Fibroblast of skin of scalp (primary cell): ENCODE measurements around the gene CAPN14.
"Not testable (repeated sequence)": the region's sequence is repeated elsewhere in the genome, so short reads cannot be mapped to it uniquely, and the experiment has no call there.

Experiments
- DNase-seq: peaks from one replicate; pipeline ENCODE4 v3.0.0-alpha.2; 2013

Gene CAPN14

GRCh38 chr2:31196622-31197021 is 20.7 kb downstream of the CAPN14 start:
- DNase-seq, result no peak

- no peak for DNase-seq
These were observed 23.5 kb downstream of the CAPN14 start for GRCh38 chr2:31193806-31194205.

GRCh38 chr2:31192851-31193392 is 24.4 kb downstream of the CAPN14 start:
- no peak for DNase-seq

GRCh38 chr2:31192396-31192795 is 24.9 kb downstream of the CAPN14 start:
- DNase-seq, result no peak

GRCh38 chr2:31191931-31192330 is 25.4 kb downstream of the CAPN14 start:
- no peak for DNase-seq

- DNase-seq, result no peak
These were observed 27.1 kb downstream of the CAPN14 start for GRCh38 chr2:31190188-31190587.

- no peak for DNase-seq
These were observed 28.2 kb downstream of the CAPN14 start for GRCh38 chr2:31189141-31189540.

GRCh38 chr2:31188131-31188530 is 29.2 kb downstream of the CAPN14 start:
- no peak for DNase-seq

- no peak for DNase-seq
These were observed 30.1 kb downstream of the CAPN14 start for GRCh38 chr2:31187166-31187565.

GRCh38 chr2:31183973-31184372 is 33.3 kb downstream of the CAPN14 start:
- DNase-seq, result not testable (repeated sequence)

- no peak for DNase-seq
These were observed 40.6 kb downstream of the CAPN14 start for GRCh38 chr2:31176742-31177141.

- no peak for DNase-seq
These were observed 46.2 kb downstream of the CAPN14 start for GRCh38 chr2:31171142-31171541.

- DNase-seq, result peak; percentile 70
These were observed 47.1 kb downstream of the CAPN14 start for GRCh38 chr2:31170071-31170698.

GRCh38 chr2:31168291-31168690 is 49.0 kb downstream of the CAPN14 start:
- DNase-seq, result peak; percentile 12

- DNase-seq, result no peak
These were observed 50.4 kb downstream of the CAPN14 start for GRCh38 chr2:31166925-31167324.

- no peak for DNase-seq
These were observed 54.2 kb downstream of the CAPN14 start for GRCh38 chr2:31163011-31163539.

- DNase-seq, result no peak
These were observed 55.7 kb downstream of the CAPN14 start for GRCh38 chr2:31161637-31162036.

GRCh38 chr2:31151501-31151900 is 65.8 kb downstream of the CAPN14 start:
- DNase-seq, result no peak

GRCh38 chr2:31150120-31150670 is 67.1 kb downstream of the CAPN14 start:
- no peak for DNase-seq

GRCh38 chr2:31148514-31148913 is 68.8 kb downstream of the CAPN14 start:
- peak; percentile 45 for DNase-seq

- no peak for DNase-seq
These were observed 69.7 kb downstream of the CAPN14 start for GRCh38 chr2:31147645-31148044.

GRCh38 chr2:31142110-31142509 is 75.2 kb downstream of the CAPN14 start:
- peak; percentile 33 for DNase-seq

- peak; percentile 66 for DNase-seq
These were observed 75.8 kb downstream of the CAPN14 start for GRCh38 chr2:31141443-31142085.

GRCh38 chr2:31140151-31140550 is 77.2 kb downstream of the CAPN14 start:
- peak; percentile 54 for DNase-seq
